NCI-H1092 (cell line): ENCODE measurements around the gene FNDC3A.
"Not testable (repeated sequence)": the region's sequence is repeated elsewhere in the genome, so short reads cannot be mapped to it uniquely, and the experiment has no call there.

Experiments
- DNase-seq: peaks from one replicate; lab custom pipeline; 2025; lab: John Stamatoyannopoulos, UW

The FNDC3A gene

DNA sequence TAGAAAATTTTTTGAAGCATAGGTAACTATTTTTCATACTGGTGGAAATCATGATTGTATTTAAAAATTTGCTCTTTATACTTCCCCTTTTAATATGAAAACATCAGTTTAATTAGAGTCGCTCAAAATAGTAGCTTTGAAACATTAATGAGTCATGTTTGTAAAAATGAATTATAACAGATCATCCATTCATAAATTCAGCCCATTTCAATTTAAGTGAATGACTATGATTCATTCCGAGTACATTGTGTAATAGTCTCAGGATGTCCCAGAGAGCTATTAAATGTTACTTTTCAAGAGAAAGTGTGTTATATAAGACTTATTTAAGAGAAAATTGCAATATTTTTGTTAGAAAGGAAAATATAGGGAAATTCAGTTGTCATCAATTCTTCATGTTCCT lies 111.0 kb downstream of the FNDC3A start:
- DNase-seq = no peak

DNA sequence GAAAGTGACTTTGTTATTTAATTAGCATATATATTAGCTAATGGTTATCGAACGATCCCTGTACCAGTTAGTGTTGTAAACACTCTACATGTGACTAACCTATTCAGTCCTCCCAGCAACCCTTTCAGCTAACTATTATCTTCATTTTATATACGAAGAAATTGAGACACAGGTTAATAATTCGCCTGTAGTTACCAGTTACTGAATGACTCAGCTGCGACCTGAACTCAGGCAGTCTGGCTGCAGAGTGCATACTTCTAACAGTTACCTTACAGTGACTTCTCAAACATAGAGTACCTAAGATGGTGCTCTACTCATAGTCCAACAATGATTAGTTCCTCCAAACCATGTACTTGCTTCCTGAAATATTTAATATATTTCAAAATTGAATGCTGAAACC lies 117.7 kb downstream of the FNDC3A start:
- DNase-seq = no peak

DNA sequence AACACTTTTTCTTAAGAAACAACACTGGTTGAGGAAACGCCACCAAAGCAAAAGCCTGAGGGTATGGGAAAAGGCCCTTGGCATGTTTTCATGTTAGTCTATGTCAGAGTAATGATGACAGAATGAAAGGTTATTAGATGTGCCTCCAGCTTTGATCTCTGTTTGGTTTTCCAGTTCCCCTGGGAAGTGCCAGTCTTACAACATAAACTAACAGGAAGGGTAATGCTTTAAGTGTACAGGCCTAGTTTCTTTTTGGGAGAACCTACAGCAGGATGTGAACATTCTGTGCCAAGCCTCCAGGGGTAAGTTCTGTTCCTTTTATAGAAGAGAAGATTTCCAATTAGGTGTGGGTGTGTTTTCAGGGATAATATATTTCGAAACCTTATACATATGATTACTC lies 121.7 kb downstream of the FNDC3A start:
- DNase-seq = no peak

DNA sequence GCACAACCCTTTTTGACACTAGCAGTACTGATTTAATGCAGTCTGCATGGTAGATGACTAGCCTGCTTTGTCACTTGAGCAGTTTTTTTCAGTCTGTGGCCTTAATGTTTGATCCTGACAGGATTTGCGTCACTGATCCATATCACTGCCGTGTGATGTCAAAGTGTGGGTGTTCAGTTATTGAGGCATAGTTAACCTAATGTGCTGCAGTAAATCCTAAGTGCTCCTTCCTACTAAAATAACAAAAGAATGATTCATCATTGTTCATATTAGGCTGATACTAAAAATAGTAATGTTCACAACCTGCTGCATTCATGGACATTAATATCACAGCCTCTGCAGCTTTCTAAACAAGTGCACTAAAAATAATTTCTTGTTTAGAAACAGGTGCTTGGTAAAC lies 122.5 kb downstream of the FNDC3A start:
- DNase-seq = no peak

DNA sequence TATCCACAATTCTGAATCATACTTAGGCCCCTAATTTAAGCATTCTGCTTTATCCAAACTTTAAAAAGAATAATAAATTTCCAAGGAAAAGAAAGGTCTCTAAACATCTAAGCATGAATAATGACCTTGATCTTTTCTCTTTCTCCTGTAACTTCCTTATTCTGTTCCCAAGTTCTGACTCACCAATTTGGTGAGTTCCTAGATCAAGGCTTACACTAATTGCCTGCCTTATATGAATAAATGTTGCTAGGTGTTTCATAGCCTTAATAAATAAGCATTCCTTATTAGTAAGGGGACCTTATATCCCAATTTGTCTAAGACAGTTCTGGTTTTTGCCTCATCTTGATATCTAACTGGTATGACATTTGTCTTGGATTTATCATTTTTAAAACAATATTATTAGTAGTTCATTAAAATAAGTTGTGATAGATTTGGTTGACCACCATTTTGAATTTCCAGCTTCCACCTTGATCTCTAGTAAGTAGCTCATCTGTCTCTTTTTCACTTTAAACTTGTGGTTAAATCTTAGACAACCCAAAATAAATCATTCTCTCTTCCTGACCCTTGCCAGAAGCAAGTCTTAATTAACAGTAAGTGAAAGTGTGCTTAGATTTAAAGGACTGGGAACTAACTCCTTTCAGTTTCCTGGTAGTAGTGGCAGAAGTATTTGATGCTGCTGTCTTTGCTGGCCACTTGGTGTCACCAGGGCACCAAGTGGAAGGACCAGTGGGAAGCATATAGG lies 123.2 kb downstream of the FNDC3A start:
- DNase-seq = no peak

DNA sequence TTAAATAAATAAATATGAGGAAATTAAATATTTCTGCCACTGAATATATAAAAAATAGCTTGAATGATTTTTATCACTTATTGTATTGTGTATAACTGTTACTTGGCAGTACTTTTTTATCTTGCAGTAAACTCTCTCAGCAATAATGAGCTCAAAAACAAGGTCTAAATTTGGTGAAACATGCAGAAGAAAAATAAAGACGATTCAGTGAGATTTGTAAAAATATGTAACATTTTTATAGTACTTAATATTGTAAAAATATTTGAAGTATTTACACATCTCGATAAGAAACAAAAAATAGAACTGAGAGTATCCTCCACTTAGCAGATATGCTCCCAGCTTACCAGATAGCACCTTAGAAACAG lies 123.8 kb downstream of the FNDC3A start:
- no peak for DNase-seq

DNA sequence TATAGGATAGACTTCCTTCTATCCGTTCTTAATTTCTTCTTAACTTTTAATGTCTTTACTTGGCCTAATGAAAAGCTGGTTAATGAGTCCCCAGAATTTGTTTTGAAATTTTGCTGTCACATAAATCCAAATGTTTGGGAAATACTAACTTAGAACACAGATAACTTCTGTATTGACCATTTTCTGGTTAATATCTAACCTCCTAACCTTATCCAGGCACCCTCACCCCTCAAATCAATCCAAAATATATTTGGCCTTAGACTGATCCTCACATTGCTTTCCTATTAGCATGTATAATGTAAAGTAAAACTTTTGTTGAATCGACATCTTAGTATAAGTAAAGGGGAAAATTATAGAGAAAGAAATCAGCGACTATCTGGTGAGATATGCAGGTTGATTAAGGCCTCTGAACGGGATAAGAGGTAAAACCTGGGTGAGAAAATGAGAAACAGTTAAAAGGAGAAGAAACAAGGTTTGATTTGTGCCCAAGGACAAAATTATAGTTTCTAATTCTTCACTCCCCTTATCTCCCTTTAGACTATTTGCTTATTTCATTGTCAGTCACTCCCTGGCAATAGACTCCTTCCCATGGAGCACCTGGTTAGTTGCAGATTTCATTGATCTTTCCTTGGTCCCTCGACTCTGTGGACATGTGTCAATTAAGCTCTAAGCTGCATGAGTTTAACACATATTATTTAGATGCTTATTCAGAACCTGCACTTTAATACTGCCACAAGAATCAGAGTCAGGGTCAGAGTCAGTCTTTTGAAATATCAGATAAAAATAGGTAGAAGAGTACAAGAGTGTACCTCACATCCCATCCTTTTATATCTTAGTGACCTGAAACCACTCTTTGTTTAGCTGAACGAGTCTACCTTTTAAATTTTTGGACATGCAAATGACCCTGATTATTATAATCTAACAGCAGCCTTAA lies 125.2 kb downstream of the FNDC3A start:
- no peak for DNase-seq

DNA sequence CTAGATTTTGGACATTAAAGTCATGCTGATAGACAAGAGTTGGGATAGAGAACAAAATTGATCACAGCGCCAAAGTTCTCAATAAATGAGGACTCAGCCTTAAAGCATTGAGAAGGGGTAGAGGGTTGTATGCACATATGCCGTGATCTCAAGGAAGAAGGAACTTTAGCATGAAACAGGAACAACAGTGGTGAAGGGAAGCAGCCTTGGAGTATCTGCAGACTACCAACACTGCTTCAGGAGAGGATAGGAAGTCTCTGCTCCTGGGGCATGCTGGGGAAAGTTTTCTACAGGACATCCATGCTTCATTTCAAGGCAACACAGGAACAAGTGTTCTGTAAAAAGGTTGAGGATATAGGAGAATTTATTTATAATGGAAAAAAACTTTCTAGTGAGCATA lies 132.5 kb downstream of the FNDC3A start:
- no peak for DNase-seq

DNA sequence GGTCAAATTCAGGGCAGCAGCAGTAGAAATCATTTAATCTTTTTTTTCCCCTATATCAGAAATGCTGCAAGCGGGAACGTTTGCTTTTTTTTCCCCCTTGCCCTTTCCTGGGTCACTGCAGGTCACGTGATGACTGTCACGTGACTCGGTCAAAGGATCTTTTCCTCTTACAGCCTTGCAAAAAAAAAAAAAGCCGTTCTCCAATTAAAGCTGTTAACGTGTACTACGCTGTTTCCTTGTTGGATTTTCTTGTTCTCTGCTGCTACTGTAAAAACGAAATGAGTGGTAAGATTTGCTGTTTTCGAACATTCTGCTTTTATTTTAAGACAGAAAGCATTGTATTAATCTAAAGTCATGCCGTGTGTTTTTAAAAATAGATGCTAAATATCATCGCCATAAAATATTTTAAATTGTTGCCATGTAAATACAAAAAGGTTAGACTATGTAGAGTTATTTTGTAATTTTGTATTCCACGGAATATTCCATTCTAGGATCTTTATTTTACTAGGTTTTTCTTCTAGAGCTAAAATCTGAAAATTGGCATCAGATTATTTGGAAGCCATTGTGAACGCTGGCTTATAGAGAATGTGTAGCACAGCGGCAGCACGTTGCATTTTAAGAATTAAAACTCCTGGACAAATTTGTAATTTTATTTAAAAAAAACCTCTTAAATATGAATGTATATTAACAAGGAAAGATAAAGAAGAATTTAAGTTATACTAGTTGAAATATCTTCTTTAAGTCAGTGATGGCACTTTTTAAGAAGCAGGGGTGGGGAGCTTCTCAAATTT lies 134.6 kb downstream of the FNDC3A start:
- no peak for DNase-seq

DNA sequence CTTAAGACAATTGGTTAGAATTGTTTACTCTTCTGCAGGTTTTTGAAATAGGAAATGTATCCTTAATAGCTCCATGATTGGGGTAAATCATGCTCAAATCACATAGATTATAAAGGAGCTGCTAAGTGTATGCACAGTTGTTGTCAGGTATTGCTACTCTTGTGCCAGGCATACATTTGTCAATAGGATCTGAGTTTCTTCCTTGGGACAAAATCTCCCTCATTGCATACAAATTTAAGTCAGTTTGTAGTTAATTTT lies 135.1 kb downstream of the FNDC3A start:
- DNase-seq = no peak

DNA sequence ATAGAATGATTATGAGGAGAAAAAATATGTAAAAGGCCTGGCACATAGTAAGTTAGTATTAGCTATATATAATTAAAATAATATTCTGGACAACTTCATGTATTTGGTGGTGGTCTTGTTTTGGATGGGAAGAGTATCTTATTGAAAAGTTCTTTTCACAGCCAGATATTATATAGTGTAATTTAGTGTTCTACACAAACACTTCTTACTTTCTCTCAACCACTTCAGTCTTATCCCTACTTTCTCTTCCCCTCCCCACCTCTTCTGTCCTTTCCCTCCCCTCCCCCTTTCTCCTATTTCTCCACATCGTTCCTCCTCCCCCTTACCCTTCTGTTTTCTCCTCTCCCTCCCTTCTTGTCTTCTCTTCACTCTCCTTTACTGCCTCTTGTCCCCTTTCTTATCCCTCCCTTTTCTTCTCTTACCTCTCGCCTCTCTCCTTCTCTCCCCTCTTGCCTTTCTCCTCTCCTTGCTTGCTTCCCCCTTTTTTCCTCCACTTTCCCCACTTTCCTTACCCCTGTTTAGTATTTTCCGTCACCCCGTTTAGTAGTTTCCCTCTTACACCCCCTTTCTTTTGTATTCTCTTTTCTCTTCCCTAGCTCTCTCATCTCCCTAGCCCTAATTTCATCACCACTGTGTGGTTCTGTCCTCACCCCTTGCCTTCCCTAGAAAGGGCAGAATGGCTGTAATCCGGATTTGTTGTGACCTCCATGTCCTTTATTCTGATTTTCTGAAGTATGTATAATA lies 137.2 kb downstream of the FNDC3A start:
- no peak for DNase-seq

DNA sequence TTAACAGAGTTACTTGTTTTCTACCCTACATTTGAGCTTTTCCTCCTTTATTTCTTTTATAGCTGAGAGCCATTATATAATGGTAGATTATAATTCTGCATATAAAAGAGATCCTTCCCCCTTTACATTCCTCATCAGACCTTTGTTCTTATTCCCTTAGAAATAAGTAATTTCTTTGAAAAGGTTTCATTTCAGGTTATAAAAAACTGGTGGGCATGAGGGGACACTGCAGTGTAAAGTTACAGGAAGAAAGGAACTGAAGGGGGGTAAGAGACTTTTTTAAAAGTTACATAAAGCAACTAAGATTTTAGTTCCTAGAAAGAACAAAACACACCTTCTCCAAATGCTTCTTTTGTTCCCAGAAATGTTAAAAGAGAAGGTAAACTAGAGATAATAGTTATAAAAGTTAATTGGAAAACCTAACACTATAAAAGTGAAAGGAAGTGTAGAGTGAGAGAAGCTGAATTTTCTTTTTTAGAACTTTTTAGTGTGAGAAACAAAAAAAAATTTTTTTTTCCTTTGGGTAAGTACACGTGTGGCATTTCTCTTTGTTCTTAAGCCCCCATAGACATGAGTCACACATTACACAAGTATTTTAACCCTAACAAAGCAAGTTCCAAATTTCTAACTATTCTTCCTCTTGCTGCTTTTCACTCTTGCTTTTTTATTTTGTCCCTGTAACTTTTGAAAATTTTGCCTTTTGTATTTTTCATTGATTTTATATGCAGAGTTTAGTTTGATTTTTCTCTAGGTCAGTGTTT lies 138.0 kb downstream of the FNDC3A start:
- no peak for DNase-seq

DNA sequence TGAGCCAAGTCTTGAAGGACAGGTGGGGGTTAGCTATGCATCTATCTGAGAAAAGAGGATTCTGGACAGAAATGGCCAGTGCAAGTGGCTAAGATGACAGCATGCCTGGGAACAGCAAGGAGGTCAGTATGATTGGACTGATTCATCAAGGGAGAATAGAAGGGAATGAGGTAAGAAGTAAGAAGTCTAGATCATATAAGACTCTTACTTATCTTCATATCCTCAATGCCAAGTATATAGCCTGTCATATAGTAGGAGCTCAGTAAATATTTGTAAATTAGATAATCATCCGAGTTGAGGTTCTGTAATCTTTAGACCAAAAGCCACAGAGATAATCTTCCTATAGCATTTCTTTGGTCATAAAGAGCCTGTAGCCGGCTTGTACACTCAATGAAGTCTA lies 141.2 kb downstream of the FNDC3A start:
- DNase-seq = no peak

DNA sequence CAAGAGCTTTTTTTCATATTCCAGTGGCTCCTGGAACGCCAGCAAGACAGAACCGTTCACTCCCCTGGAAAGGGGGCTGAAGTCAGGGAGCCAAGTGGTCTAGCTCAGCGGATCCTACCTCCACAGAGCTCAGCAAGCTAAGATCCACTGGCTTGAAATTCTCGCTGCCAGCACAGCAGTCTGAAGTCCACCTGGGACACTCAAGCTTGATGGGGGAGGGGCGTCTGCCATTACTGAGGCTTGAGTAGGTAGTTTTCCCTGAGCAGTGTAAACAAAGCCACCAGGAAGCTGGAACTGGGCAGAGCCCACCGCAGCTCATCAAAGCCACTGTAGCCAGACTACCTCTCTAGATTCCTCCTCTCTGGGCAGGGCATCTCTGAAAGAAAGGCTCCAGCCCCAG lies 142.7 kb downstream of the FNDC3A start:
- not testable (repeated sequence) for DNase-seq

DNA sequence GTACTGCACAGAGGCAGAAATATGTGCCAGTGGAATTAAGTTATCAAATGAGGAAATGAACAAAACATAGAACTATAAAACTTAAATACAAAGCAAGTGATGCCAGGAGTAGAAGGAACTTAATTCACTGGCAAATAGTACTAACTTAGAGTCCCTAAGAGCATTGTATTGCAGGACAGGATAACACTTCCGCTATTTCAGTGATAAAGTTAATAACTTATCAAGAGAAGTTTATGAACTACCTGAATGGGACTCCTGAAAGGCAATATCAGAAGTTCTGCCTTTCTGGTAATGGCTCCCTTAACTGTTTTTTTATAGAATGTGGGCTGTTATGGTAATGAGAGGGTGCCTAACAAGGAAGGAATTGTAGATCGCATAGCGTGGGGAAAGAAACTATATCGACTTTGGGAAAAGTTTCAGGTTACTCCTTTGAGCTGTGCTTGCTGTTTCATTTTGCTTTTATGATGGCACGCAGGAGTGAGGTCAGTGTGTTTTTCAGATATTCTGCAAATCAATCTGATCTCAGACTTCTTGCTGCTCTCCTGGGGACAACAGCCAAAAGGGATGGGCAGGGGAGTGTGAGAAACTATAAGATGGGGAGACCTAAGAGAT lies 149.1 kb downstream of the FNDC3A start:
- no peak for DNase-seq

DNA sequence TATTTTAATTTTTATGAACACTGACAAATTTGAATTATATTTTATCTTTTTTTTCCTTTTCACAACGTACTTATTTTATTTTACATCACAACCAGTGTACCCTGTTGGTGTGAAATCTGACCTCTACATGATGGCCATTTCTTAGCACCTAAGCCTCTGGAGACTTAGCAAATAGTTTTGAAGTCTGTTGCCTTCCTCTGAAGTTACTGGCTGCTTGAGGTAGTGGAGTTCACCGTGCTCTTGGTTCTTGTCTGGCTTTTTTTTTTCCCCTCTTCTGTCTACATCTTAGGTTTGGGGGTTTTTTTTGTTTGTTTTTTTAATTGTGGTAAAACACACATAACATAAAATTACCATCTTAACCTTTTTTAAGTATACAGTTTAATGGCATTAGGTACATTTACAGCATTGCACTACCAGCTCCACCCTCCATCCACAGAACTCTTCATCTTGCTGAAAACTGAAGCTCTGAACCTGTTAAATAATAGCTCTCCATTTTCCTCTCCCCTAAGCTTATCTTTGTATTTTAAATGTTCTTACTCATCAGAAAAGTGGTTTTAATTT lies 150.3 kb downstream of the FNDC3A start:
- DNase-seq = no peak

DNA sequence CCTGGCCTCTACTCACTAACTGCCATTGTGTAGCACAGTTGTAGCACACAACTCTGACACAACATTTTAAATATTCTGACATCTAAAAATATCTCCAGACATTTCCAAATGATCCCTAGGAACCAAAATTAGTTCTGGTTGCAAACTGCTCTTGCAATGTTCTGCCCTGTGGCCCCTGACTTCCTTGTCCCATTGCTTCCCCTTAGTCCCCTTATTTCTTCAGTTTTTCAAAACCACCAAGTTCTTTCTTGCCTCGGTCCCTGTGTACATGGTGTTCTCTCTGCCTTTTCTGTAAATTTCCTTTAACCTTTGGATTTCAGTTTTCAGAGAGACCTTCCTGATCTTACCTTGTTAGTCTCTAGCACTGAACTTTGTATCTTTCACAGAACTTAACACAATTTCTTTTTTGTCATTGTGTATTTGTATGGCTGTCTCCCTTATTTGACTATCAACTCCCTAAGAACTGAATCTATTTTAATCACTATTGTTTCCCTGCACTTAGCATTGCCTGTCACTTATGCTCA lies 156.8 kb downstream of the FNDC3A start:
- no peak for DNase-seq

DNA sequence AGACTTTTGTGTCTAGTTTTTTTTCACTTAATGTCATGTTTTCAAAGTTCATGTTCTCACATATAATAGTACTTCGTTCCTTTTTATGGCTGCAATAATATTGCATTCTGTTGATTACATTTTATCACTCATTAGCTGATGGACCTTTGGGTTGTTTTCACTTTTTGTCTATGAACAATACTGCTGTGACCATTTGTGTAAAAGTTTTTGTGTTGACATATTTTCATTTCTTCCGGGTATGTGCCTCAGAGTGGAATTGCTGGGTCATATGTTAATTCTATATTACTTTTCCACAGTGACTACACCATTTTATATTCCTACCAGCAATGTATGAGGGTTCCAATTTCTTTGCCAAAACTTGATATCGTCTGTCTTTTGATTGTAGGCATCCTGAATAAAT lies 158.6 kb downstream of the FNDC3A start:
- DNase-seq = no peak

DNA sequence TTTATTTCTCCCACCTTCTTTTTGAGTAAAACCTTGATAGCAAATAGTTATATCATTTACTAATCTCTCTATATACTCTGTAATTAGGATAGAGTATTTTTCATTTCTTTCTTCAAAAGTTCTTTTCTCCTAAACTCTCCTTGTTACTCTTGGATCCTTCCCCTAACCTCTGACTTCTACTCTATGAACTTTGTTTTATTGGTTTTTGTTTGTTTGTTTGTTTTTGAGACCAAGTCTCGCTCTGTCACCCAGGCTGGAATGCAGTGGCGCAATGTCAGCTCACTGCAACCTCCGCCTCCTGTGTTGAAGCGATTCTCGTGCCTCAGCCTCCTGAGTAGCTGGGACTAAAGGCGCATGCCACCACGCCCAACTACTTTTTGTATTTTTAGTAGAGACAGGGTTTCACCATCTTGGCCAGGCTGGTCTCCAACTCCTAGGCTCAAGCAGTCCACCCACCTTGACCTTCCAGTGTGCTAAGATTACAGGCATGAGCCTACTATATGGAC lies 161.5 kb downstream of the FNDC3A start:
- DNase-seq = not testable (repeated sequence)

DNA sequence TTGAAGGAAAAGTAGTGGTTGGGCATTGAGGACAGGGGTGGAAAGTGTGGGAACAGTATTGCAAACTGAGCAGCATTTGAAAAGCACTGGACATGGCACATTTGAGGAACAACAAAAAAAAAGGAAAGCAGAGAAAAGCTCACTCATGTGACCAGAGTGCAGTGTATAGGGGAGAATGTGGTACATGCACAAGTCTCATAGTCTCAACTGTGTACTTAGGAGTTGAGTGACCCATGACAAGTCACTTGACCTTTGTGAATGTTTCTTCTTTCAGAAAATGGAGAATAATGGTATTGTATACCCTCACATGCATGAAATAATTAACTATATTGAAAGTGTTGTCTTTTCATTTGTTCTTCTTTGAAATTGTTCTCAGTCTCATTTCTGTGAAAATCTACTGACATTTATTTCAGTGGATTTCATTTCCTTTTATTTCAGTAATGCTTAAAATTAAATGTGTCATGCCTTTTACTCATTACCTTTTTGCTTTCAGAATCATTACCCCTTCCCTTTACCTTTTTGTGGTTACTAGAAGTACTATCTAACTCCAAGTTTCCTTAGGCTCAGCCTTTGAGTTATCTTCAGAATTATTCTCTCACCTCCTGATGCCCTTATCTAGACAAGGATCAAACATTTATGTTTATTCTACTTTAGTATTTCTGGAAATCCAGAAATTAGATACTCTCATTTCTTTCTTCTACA lies 165.3 kb downstream of the FNDC3A start:
- DNase-seq = no peak
